Kidney (tissue), 14 donors: ENCODE results near the gene CD68. TPM values are rescaled to one million over a fixed set of nuclear protein-coding genes. Genes with fewer than 3 reads are reported as not detected.
A peak's percentile ranks its signal among the peaks of the same experiment; 100 is the strongest.

Experiments used
- DNase-seq, 5 donors: peaks; one replicate each; pipeline ENCODE4 v3.0.0-alpha.2; 2013 to 2020
- FAIRE-seq: peaks from 2 replicates; lab custom pipeline; 2012; peaks lifted over from hg19 to GRCh38; lab: Jason Lieb, UNC
- H3K27ac ChIP-seq, 2 donors: one replicate each; pipeline ENCODE4 v1.7.0; 2013; ENCODE audit warnings: low read depth in 2 of 2, low read length in 2 of 2, inconsistent platforms in 1 of 2
- H3K27me3 ChIP-seq: one replicate; pipeline ENCODE4 v1.7.1; 2013; ENCODE audit warnings: low read length, inconsistent platforms; ENCODE audit not compliant: control insufficient read depth, insufficient read depth
- H3K36me3 ChIP-seq, 3 donors: one replicate each; pipeline versions ENCODE4 v1.7.0 to v1.7.1; 2013; ENCODE audit warnings: low read length in 3 of 3, control low read depth in 1 of 3, inconsistent platforms in 1 of 3; ENCODE audit not compliant: insufficient read depth in 3 of 3, control insufficient read depth in 2 of 3
- H3K4me1 ChIP-seq, 3 donors: one replicate each; pipeline versions ENCODE4 v1.7.0 to v1.7.1; 2013; ENCODE audit warnings: low read length in 3 of 3, inconsistent platforms in 1 of 3, low read depth in 1 of 3; ENCODE audit not compliant: control insufficient read depth in 2 of 3, insufficient read depth in 2 of 3
- H3K4me3 ChIP-seq, 3 donors: one replicate each; pipeline versions ENCODE4 v1.7.0 to v1.8.1; 2013; ENCODE audit warnings: low read length in 3 of 3, control low read depth in 1 of 3, inconsistent platforms in 1 of 3
- H3K9ac ChIP-seq, 3 donors: one replicate each; pipeline versions ENCODE4 v1.7.0 to v1.7.1; 2013; ENCODE audit warnings: low read length in 3 of 3, control low read depth in 1 of 3, inconsistent platforms in 1 of 3
- H3K9me3 ChIP-seq, 3 donors: one replicate each; pipeline versions ENCODE4 v1.7.0 to v1.7.1; 2013; ENCODE audit warnings: low read length in 3 of 3, control low read depth in 1 of 3, inconsistent platforms in 1 of 3; ENCODE audit not compliant: control insufficient read depth in 2 of 3, insufficient read depth in 1 of 3
- CTCF ChIP-seq: IDR thresholded peaks from 3 replicates; pipeline ENCODE4 v1.5.1; 2012; ENCODE audit warnings: mild to moderate bottlenecking, moderate library complexity, borderline replicate concordance; ENCODE audit not compliant: insufficient read depth; ENCODE audit errors: extremely low read depth
- intact Hi-C: fragments of 100-400 bp; cut with DNase I; formaldehyde crosslinking; loops from one replicate; pipeline ENCODE4 v1.11.1; 2022
- polyA plus RNA-seq: library from polyadenylated mRNA; stranded (reverse); fragments of 350-450 nt; fragmentation: Illumina TruSeq; extraction: RNeasy Lipid Tissue Mini Kit (QIAGEN cat#74804); gene quantifications from one replicate; pipeline ENCODE4 v1.2.3, GENCODE V29; 2014; ENCODE audit warnings: low read depth, low replicate concordance; ENCODE audit not compliant: insufficient read depth
- total RNA-seq: library from RNA; stranded (reverse); fragmentation: NEBNext Ultra II Directional; extraction: Animal tissue kit (Norgen Biotek cat#: 25700); gene quantifications from one replicate; pipeline ENCODE4 v1.2.1, GENCODE V29; 2021
- donor health status: control.
- donor health status: control.
- donor health status: control.
- donor health status: control.
- donor health status: control.
- donor health status: DM: yes; HTN: yes; CAD: no.
- donor health status: Normal renal cell carcinoma (clear cell type).

The CD68 gene
- total and polyA plus RNA-seq, 2 donors from 2014 or later, result 38.3 to 92.6 TPM

- Histone ChIP-seq H3K4me1 (peaks cover 3 to 47% (median 35%) of the 10 kb centered on the region in 3 donors), H3K4me3 (peak within 1 kb of the TSS; percentile 69 to 86 (median 75)), H3K9ac (peak within 1 kb of the TSS; percentile 52 to 92 (median 63)), H3K27me3 (no peaks in the 10 kb centered on the region), H3K27ac (peak within 1 kb of the TSS; percentile 80 to 99), H3K9me3 (no peaks in the 10 kb centered on the region), H3K36me3 (peaks cover 4 to 20% (median 8%) of the 10 kb centered on the region in 3 donors)
- TF ChIP-seq CTCF, result no peak
- FAIRE-seq, result no peak
- intact Hi-C loops, result no loop called here
- peak; percentile 93 to 97 (median 95) for DNase-seq
Observed at GRCh38 chr17:7561589-7562207, 17.7 kb upstream of the CD68 start, which contains the start of gene SENP3. Gene SENP3, plus strand, starts transcription at chr17:7561919. Its CDS starts 1,158 bp downstream, at chr17:7563077.

GRCh38 chr17:7562208-7562605, 17.2 kb upstream of the CD68 start:
- H3K4me3 ChIP-seq, result peak overlapping the region; percentile 53 to 86 (median 65)
- no peaks in the 10 kb centered on the region for H3K9me3 ChIP-seq
- FAIRE-seq (no peak), DNase-seq (peak in 1 of 5 donors; percentile 39)
- peak overlapping the region; percentile 20 to 83 (median 52) for H3K9ac ChIP-seq
- H3K27ac ChIP-seq, result peak overlapping the region; percentile 80 to 94
- H3K36me3 ChIP-seq, result peaks cover 6 to 25% (median 10%) of the 10 kb centered on the region in 3 donors
- H3K4me1 ChIP-seq, result peaks cover 3 to 47% (median 35%) of the 10 kb centered on the region in 3 donors
- no peak for TF ChIP-seq CTCF
- H3K27me3 ChIP-seq, result no peaks in the 10 kb centered on the region
- intact Hi-C loops, result no loop called here

- Histone ChIP-seq H3K9me3 (no peaks in the 10 kb centered on the region), H3K4me3 (peak overlapping the region in 1 of 3 donors; percentile 86), H3K27ac (no peak overlapping the region), H3K9ac (no peak overlapping the region), H3K36me3 (peaks cover 6 to 25% (median 10%) of the 10 kb centered on the region in 3 donors), H3K4me1 (peaks cover 3 to 38% (median 26%) of the 10 kb centered on the region in 3 donors), H3K27me3 (no peaks in the 10 kb centered on the region)
- intact Hi-C loops, result no loop called here
- FAIRE-seq (no peak), DNase-seq (no peak)
- no peak for TF ChIP-seq CTCF
Observed at GRCh38 chr17:7563115-7563869, 16.1 kb upstream of the CD68 start.
